EH (cell line): ENCODE data around the gene GPA33.
A peak's percentile ranks its signal among the peaks of the same experiment; 100 is the strongest.

Source experiments
- DNase-seq: peaks from one replicate; pipeline ENCODE4 v3.0.0-alpha.2; 2015; ENCODE audit warnings: low read depth

GPA33 gene, protein sequence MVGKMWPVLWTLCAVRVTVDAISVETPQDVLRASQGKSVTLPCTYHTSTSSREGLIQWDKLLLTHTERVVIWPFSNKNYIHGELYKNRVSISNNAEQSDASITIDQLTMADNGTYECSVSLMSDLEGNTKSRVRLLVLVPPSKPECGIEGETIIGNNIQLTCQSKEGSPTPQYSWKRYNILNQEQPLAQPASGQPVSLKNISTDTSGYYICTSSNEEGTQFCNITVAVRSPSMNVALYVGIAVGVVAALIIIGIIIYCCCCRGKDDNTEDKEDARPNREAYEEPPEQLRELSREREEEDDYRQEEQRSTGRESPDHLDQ

DNA sequence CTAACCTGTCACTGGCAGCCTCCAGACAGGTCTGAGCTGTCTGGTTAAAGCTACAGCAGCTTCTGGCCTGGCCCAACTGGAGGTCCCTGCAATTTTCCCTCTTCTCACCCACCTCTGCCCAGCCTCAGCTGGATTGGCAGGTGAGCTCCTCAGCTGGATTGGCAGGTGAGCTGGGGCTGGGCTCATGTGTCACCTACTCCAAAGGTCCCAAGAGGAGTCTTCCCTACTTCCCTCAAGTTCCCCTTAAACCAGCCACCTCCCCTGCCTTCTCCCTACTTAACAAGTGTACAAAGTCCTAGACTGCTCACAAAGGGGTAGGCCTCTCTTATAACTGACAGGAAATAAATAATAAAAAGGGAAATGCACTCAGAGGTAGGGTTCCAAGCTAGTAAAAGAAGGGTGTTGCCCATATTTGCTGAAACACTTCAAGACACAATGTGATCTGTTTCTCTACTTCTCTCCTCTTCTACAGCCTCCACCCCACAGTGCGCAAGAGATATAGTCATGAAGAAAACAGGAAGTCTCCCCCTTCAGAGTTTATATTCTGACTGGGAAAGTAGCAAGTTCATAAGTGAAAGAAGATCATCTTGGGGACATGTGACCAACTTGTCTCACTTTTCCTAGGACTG is at the start of gene GPA33:
TSS of gene GPA33 (minus strand) at position 64 of the 629 bp plus-strand sequence. CDS start 90 bp downstream, outside the sequence.
- DNase-seq = no peak

DNA sequence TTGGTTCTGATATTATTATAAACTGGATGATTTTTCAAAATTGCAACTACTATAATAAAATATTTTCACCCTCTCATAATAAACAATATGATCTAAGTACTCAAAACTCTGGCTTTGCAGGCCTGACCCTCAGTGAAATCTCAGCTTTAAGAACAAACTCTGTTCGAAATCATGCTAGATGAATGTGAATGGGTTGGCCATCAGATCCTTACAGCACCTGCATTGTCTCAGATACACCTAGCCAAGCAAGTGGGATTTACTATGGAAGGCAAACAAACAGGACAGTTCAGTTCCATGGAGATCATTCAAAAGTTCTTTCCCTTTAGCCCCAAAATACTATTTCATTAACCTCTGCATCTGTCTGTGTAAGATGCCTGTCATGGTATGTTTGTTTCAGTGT is 48.5 kb upstream of the GPA33 start:
- DNase-seq = no peak

DNA sequence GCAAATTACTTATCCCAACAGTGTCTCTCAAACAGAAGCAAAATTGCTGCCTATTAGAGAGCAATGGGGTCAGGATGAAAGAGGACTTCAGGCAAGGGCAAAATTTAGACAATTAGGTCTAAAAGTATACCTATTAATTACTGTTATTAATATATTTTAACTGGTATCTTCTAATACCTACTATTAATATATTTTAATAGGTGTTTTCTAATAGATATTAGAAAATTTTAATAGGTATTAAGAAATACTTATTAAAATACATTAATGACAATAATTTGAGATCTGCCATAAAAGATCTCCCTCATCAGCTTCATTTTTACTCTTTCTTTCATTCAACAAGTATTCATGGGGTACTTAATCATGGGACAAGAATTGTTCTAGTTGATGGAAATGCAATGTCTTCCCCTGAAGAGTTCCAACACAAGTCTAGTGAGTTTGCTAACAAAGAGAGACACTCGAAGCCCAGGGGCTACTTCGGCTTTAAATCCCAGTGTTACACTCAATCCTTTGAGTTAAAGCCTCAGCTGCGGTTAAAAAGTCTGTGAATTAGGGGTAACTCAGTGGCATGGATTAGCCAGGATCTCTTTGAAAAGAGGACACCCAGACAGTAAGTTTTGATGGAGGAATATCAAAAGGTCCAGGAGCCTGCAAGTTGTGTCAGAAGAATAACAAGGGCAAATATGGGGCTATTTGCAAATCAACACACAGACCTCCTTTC is 47.8 kb upstream of the GPA33 start:
- no peak for DNase-seq

DNA sequence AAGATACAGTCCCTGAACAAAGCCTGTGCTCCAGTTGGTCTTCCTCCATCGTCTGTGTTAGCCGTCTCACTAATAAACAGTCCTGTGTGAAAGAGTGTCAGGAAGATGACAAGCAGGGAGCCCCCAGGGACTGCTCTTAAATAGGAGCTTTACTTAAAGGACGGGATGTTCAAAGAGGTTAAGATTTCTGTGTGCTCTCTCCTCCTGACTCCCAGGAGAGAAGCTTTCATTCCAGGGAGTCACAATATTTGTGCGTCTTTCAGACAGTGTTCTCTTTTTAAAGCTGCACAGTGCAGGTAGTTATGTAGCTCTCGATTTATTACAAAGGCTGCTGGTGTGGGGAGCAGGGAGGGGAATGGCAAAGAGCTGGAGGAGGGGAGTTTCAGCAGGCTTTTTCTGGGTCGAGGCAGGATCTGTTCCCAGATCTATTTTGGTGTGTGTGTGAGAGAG is 47.2 kb upstream of the GPA33 start:
- no peak for DNase-seq

DNA sequence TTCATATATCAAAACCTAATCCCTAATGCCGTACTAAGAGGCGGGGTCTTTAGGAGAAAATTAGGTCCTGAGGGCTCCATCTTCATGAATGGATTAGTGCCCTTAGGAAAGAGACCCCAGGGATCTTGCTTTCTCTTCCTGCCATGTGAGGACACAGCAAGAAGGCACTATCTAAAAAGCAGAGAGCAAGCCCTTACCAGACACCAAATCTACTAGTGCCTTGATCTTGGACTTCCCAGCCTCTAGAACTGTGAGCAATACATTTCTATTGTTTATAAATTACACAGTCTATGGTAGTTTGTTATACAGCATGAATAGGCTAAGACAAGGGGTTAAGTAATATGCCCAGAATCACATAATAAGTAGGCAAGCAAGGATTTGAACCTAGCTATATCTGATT is 46.6 kb upstream of the GPA33 start:
- DNase-seq = no peak

DNA sequence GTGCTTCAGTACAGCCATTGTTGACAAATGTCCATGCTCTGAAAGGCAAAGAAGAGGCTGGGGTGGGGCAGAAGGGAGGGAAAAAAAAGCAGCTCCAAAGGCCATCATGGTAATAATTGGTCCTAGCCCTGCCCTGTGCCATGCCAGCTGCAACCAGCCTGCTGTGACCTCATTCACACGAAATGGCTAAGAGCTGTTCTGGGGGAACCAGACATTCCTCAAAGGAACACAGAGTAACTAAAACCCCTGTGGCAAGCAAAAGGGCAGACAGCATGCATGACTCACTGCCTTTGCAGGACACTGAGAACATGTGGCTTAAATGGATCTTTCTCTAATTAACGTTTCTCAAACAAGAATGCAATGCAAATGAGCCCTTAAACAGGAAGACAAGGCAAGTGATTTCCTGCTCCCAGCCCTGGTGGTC is 46.0 kb upstream of the GPA33 start:
- DNase-seq = peak; percentile 69

DNA sequence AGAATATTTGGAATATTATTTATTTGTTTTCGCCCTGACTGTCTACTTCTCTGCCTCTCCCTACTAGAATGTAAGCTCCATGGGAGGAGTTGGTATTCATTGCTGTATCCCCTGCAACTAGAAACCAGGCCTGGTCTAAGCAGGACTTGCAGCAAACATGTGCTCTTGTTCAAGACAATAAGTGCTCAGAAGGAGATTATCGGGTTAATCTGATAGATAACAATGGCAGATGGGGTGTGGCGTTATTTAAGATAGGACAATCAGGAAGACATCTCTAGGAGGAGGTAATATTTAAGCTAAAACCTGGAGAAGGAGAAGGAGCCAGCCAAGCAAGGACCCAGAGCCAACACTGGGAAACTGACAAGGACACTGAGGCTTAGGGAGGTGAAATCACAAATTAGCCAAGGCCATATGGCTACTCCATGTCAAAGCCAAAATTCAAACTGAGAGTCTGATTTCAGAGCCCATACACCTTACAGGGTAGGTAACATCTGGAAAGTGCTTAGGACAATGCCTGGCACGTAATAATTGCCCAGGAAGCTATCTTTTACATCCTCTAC is 45.2 kb upstream of the GPA33 start:
- no peak for DNase-seq

DNA sequence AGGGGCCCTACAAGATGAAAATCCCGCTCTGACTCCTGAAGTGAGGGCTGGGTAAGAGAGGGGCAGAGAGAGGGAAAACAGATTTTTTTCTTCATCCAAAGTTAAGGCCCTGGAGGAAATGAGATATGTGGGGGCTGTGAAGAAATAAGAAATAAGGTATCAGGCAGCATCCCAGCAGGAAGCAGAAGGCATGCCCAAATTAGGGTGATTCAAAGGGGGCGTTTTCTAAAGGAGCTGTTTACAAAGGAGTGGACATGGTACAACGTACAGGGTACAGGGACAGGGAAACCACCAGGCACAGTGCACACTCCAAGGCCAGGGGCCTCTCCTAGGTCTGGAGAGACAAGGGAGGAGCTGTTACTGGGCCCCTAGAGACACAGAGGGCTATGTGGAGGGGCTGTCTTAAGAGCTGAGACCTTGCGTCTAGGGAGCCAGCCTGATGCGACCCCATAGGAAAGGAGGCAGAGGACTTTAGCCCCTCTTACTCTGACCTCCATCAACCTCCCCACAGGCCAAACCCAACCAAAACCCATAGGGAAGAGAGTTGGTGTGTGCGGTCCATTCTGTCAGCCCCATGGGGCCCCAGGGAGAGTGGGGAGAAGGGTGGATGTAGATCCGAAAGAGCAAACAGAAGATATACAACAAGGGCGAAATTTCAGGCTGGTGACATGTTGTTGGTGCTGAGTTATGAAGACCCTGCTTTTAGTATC is 42.3 kb upstream of the GPA33 start:
- no peak for DNase-seq

DNA sequence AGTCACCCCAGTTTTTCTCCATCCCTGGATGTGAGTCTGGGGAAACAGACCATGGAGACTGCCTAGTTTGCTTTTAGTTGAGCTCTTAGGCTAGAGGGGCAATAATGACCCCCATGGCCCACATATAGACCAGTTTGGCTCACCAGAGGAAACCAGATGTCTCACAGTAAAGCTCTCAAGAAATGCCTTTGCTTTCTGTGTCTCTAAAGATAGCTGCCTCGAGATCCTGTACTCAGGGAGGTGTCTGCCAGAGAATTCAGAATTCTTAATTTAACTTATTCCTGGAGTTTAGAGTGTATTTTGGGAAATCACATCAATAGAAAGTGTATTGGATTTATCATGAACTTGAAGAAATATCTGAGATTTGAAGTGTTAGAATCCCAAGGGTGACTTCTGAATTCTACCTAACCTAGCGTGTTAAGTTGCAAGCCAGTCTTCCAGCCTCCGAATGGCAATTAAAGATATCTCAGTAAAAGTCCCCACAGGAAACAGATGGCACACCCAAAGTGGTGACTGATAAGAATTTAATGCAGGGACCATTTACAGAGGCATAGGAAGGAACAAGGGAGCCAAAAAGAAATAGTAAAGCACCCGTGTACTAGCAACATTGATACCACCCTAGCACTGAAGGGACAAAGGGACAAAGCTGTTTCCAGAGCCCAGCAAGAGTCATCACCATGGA is 40.8 kb upstream of the GPA33 start:
- no peak for DNase-seq

DNA sequence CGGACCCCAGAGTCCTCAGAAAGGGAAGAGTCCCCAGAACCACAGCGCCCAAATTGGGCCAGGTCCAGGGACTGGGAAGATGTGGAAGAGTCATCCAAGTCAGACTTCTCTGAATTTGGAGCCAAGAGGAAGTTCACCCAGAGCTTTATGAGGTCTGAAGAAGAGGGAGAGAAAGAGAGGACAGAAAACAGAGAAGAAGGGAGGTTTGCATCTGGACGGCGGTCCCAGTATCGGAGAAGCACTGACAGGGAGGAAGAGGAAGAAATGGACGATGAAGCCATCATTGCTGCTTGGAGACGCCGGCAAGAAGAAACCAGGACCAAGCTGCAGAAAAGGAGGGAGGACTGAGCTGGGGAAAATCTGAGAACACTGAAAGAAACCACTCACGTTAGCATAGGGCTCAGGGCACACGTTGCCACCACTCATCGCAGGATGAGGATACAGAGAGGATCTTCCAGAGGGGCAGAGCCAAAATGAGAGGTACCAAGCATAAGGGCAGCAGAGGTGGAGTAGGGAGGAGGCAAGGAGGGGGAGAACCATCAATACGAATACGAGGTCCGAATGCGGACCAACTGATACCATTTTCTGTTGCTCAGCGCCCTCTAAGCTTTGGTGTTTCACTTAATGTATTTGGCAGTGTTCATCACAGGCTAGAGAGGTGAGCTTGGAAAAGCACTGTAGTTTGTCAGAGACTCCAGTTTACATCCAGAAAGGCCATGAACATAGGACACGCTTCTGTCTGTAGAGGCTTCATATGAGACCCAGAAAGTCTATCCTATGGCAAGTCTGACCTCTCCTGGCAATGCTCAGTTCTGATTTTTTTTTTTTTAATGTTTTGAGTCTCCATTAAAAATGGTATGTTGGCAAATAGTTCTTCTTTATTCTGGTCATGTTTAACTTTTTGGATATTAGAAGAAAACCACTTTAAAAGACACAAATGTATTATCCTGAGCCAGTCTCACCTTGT is 38.4 kb upstream of the GPA33 start:
- DNase-seq = no peak

DNA sequence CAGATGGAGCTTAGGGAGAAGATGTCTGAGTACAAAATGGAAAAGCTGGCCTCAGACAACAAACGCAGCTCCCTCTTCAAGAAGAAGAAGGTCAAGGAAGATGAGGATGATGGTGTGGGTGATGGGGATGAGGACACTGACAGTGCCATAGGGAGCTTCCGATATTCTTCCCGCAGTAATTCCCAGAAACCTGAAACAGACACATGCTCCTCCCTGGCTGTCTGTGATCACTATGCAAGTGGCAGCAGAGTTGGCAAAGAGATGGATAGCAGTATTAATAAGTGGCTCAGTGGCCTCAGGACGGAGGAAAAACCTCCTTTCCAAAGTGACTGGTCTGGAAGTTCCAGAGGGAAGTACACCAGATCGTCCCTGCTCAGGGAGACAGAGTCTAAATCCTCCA is 37.5 kb upstream of the GPA33 start:
- DNase-seq = no peak

DNA sequence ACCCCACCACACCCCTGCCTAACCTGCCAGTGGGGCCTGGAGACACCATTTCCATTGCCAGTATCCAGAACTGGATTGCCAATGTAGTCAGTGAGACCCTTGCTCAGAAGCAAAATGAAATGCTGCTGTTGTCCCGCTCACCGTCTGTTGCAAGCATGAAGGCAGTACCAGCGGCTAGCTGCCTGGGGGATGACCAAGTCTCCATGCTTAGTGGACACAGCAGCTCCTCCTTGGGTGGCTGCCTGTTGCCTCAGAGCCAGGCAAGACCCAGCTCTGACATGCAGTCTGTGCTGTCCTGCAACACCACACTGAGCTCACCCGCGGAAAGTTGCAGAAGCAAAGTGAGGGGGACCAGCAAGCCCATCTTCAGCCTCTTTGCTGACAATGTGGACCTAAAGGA is 37.1 kb upstream of the GPA33 start:
- DNase-seq = no peak

DNA sequence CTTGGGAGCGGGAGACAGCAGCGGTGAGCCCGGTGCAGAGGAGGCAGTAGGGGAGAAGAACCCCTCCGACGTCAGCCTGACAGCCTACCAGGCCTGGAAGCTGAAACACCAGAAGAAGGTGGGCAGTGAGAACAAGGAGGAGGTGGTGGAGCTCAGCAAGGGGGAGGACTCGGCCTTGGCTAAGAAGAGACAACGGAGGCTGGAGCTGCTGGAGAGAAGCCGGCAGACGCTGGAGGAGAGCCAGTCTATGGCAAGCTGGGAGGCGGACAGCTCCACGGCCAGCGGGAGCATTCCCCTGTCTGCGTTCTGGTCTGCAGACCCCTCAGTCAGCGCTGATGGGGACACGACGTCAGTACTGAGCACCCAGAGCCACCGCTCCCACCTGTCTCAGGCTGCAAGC is 36.6 kb upstream of the GPA33 start:
- DNase-seq = no peak

DNA sequence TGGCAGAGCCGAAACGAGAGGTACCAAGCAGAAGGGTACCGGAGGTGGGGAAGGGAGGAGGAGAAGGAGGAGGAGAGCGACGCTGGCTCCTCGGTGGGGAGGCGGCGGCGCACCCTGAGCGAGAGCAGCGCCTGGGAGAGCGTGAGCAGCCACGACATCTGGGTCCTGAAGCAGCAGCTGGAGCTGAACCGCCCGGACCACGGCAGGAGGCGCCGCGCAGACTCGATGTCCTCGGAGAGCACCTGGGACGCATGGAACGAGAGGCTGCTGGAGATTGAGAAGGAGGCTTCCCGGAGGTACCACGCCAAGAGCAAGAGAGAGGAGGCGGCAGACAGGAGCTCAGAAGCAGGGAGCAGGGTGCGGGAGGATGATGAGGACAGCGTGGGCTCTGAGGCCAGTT is 36.1 kb upstream of the GPA33 start:
- DNase-seq = no peak

DNA sequence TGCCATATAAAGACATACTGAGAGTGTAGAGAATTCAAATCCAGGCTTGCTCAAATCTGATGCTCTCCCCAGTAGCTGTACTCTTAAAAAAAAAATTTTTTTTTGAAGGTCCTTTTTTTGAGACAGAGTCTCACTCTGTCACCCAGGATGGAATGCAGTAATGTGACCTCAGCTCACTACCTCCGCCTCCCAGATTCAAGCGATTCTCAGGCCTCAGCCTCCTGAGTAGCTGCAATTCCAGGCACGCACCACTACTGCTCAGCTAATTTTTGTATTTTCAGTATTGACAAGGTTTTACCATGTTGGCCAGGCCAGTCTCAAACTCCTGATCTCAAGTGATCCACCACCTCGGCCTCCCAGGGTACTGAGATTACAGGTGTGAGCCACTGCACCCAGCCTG is 32.4 kb upstream of the GPA33 start:
- DNase-seq = no peak

DNA sequence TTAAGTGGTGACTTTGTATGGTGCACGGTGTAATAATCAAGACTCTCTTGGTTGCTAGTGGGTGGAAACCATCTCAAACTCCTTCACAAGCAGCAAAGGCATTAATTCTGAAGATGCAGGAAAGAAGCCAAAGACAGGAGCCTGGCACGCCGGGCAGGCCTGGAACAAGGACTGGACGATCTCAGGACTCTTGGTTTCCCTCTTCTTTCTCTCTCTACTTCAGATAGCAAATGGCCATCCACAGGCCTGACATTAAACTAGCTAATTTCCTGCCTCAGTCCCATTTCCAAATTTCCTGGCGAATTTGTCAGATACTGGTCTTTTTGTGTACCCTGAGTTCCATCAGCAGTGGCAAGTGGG is 31.9 kb upstream of the GPA33 start:
- DNase-seq = no peak

DNA sequence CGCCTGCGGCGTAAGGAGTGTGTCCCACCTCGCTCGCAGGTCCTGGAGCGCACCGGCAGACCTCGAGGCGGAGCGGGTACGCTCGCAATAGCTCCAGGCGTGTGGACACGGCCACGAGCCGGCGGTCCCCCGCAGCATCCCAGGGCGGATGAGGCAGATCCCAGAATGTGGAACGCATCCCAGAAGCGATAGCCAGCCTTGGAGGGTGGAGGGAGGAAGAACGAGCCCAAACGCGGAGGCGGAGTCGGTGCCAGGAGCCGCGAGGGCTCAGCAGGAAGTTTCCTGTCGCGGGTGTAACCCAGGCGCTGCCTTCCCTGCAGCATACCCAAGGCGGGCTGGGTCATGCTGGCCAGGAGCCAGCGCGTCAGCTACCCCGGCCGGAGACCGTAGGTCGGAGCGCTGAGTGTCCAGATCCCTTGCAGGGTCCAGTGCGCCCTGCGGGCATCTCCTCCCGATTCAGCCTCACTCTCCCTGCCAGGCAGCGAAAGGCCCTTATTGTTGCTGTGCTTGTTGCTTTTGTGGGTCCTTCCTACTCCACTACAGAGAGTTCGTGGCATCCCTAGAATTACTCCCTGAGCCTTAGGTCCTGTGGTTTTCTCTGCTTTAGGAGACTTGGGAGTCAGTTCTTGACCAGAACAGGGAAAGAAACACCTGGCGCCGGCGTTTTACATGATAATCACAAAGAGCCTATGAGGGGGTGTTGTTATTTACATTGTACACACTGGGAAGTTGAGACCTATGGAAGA is 31.4 kb upstream of the GPA33 start:
- peak; percentile 42 for DNase-seq

DNA sequence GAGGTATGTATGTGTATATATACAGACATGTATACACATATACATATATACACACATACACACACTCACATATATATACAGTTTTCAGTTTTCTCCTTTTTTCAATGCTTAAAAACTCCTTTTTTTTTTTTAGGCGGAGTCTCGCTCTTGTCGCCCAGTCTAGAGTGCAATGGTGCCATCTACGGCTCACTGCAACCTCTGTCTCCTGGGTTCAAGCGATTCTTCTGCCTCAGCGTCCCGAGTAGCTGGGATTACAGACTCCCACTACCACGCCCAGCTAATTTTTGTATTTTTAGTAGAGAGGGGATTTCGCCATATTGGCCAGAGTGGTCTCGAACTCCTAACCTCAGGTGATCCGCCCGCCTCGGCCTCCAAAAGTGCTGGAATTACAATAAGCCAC is 30.7 kb upstream of the GPA33 start:
- DNase-seq = no peak

DNA sequence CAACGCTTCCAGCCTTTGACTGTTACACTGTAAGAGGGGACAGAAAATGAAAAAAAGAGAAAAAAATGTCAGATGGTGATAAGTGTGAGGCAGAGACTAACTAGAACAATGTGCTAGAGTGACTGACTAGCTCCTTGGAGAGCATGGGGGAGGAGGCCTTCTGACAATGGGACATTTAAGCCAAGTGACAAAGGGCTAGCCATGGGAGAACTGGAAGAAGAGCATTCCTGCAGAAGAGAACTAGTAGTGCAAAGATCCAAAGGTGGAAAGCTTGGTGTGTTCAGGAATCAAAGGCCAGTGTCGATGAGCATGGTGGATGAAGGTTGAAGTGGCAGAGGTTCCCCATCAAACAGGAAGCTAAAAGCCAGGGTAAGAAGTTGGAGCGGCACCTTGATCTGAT is 29.5 kb upstream of the GPA33 start:
- DNase-seq = no peak

DNA sequence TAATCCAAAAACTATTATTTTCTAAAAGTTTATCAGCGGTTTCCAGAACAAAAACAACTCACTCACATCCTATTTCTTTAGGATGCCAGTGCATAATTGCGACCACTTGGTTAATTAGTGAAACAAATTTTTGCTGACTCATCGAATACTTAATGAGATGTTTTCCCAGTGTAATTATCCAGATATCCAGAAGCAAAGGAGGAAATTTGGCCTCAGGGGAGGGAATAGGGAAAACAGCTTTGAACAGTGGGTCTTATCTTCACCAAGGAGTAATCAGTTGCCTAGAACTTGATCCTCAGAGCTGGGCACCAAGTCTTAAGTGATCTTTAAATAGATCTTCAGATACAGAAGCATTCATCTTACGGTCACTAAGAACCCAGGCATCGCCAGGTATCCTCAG is 28.0 kb upstream of the GPA33 start:
- DNase-seq = no peak
